ENCODE measurements around the gene GAS7.

GAS7 gene

GRCh38 chr17:10092595-10092994 lies 105.8 kb downstream of the GAS7 start:
- Histone ChIP-seq H3K9ac (ENCODE audit: low read length) (no peak overlapping the region), H2BK15ac (replicated peaks; ENCODE audit: low read depth) (no peak overlapping the region), H3K36me3 (ENCODE audit: control insufficient read depth, insufficient read depth, low read length) (no peaks in the 10 kb centered on the region), H3K79me2 (ENCODE audit: control insufficient read depth, insufficient read depth, low read length) (no peaks in the 10 kb centered on the region), H2BK120ac (ENCODE audit: low read depth, low read length) (no peak overlapping the region), H3K23ac (ENCODE audit: low read length) (no peak overlapping the region), H3K4me2 (ENCODE audit: low read length) (no peak overlapping the region), H3K27ac (ENCODE audit: low read depth, low read length) (no peak overlapping the region), H3K4me3 (ENCODE audit: low read length) (no peak overlapping the region), H3K79me1 (ENCODE audit: low read length) (peaks cover 2% of the 10 kb centered on the region), H4K8ac (ENCODE audit: low read depth, low read length) (no peak overlapping the region), H3K4ac (ENCODE audit: low read depth, low read length) (no peak overlapping the region), H4K5ac (ENCODE audit: low read length) (no peak overlapping the region), H3K56ac (ENCODE audit: low read length) (no peak overlapping the region), H2AK5ac (ENCODE audit: low read length) (no peak overlapping the region), H2BK5ac (ENCODE audit: low read length) (no peak overlapping the region), H3K4me1 (ENCODE audit: control insufficient read depth, low read depth, low read length) (no peaks in the 10 kb centered on the region), H3K18ac (ENCODE audit: low read length) (no peak overlapping the region), H3K27me3 (ENCODE audit: insufficient read depth, low read length, poor library complexity) (no peaks in the 10 kb centered on the region)
- no CpG with 5 or more reads among the region's 2 CpGs for WGBS (ENCODE audit: extremely low coverage, insufficient coverage, low lambda C conversion rate)
- DNase-seq: no peak

- Histone ChIP-seq H3K27me3 (ENCODE audit: insufficient read depth, low read length, poor library complexity) (no peaks in the 10 kb centered on the region), H3K4me1 (ENCODE audit: control insufficient read depth, low read depth, low read length) (peaks cover 4% of the 10 kb centered on the region), H2BK15ac (replicated peaks; ENCODE audit: low read depth) (no peak overlapping the region), H3K4ac (ENCODE audit: low read depth, low read length) (no peak overlapping the region), H3K36me3 (ENCODE audit: control insufficient read depth, insufficient read depth, low read length) (no peaks in the 10 kb centered on the region), H2AK5ac (ENCODE audit: low read length) (no peak overlapping the region), H3K79me1 (ENCODE audit: low read length) (peaks cover 2% of the 10 kb centered on the region), H3K9ac (ENCODE audit: low read length) (no peak overlapping the region), H3K56ac (ENCODE audit: low read length) (no peak overlapping the region), H3K4me2 (ENCODE audit: low read length) (no peak overlapping the region), H3K79me2 (ENCODE audit: control insufficient read depth, insufficient read depth, low read length) (no peaks in the 10 kb centered on the region), H4K8ac (ENCODE audit: low read depth, low read length) (no peak overlapping the region), H4K5ac (ENCODE audit: low read length) (no peak overlapping the region), H3K4me3 (ENCODE audit: low read length) (no peak overlapping the region), H3K18ac (ENCODE audit: low read length) (no peak overlapping the region), H3K27ac (ENCODE audit: low read depth, low read length) (no peak overlapping the region), H3K23ac (ENCODE audit: low read length) (no peak overlapping the region), H2BK5ac (ENCODE audit: low read length) (no peak overlapping the region), H2BK120ac (ENCODE audit: low read depth, low read length) (no peak overlapping the region)
- no peak for DNase-seq
- no CpG with 5 or more reads among the region's 5 CpGs for WGBS (ENCODE audit: extremely low coverage, insufficient coverage, low lambda C conversion rate)
These were observed 107.4 kb downstream of the GAS7 start for GRCh38 chr17:10091046-10091445.

GRCh38 chr17:10089196-10089804 lies 109.1 kb downstream of the GAS7 start:
- Histone ChIP-seq H3K27me3 (ENCODE audit: insufficient read depth, low read length, poor library complexity) (no peaks in the 10 kb centered on the region), H2BK15ac (replicated peaks; ENCODE audit: low read depth) (no peak overlapping the region), H3K36me3 (ENCODE audit: control insufficient read depth, insufficient read depth, low read length) (no peaks in the 10 kb centered on the region), H3K4me3 (ENCODE audit: low read length) (no peak overlapping the region), H3K56ac (ENCODE audit: low read length) (no peak overlapping the region), H3K4ac (ENCODE audit: low read depth, low read length) (no peak overlapping the region), H3K23ac (ENCODE audit: low read length) (no peak overlapping the region), H4K5ac (ENCODE audit: low read length) (no peak overlapping the region), H2BK5ac (ENCODE audit: low read length) (no peak overlapping the region), H3K18ac (ENCODE audit: low read length) (no peak overlapping the region), H3K4me2 (ENCODE audit: low read length) (no peak overlapping the region), H3K79me1 (ENCODE audit: low read length) (peaks cover 2% of the 10 kb centered on the region), H2BK120ac (ENCODE audit: low read depth, low read length) (no peak overlapping the region), H2AK5ac (ENCODE audit: low read length) (no peak overlapping the region), H3K79me2 (ENCODE audit: control insufficient read depth, insufficient read depth, low read length) (no peaks in the 10 kb centered on the region), H3K27ac (ENCODE audit: low read depth, low read length) (no peak overlapping the region), H3K4me1 (ENCODE audit: control insufficient read depth, low read depth, low read length) (peaks cover 4% of the 10 kb centered on the region), H4K8ac (ENCODE audit: low read depth, low read length) (no peak overlapping the region), H3K9ac (ENCODE audit: low read length) (no peak overlapping the region)
- WGBS (ENCODE audit: extremely low coverage, insufficient coverage, low lambda C conversion rate): no CpG with 5 or more reads among the region's 4 CpGs
- DNase-seq: no peak

- H2BK5ac ChIP-seq (ENCODE audit: low read length): no peak overlapping the region
These were observed 110.0 kb downstream of the GAS7 start for GRCh38 chr17:10088444-10088843.

GRCh38 chr17:10087355-10087754 lies 111.1 kb downstream of the GAS7 start:
- no CpG with 5 or more reads among the region's 3 CpGs for WGBS (ENCODE audit: extremely low coverage, insufficient coverage, low lambda C conversion rate)
- Histone ChIP-seq H3K23ac (ENCODE audit: low read length) (no peak overlapping the region), H3K56ac (ENCODE audit: low read length) (no peak overlapping the region), H3K79me2 (ENCODE audit: control insufficient read depth, insufficient read depth, low read length) (no peaks in the 10 kb centered on the region), H3K4me3 (ENCODE audit: low read length) (no peak overlapping the region), H3K27ac (ENCODE audit: low read depth, low read length) (no peak overlapping the region), H2AK5ac (ENCODE audit: low read length) (peak overlapping the region; percentile 18), H3K79me1 (ENCODE audit: low read length) (peaks cover 2% of the 10 kb centered on the region), H4K8ac (ENCODE audit: low read depth, low read length) (no peak overlapping the region), H3K4me2 (ENCODE audit: low read length) (no peak overlapping the region), H2BK120ac (ENCODE audit: low read depth, low read length) (no peak overlapping the region), H3K4me1 (ENCODE audit: control insufficient read depth, low read depth, low read length) (peaks cover 4% of the 10 kb centered on the region), H3K4ac (ENCODE audit: low read depth, low read length) (no peak overlapping the region), H3K9ac (ENCODE audit: low read length) (no peak overlapping the region), H3K36me3 (ENCODE audit: control insufficient read depth, insufficient read depth, low read length) (no peaks in the 10 kb centered on the region), H3K27me3 (ENCODE audit: insufficient read depth, low read length, poor library complexity) (no peaks in the 10 kb centered on the region), H2BK15ac (replicated peaks; ENCODE audit: low read depth) (no peak overlapping the region), H3K18ac (ENCODE audit: low read length) (no peak overlapping the region), H4K5ac (ENCODE audit: low read length) (no peak overlapping the region), H2BK5ac (ENCODE audit: low read length) (no peak overlapping the region)
- DNase-seq: no peak

More at GRCh38 chr17:10088444-10088843, 110.0 kb downstream of the GAS7 start:
- no peak overlapping the region for H2BK15ac ChIP-seq (replicated peaks; ENCODE audit: low read depth)
- WGBS (ENCODE audit: extremely low coverage, insufficient coverage, low lambda C conversion rate): no CpG with 5 or more reads among the region's 6 CpGs
- H3K27ac ChIP-seq (ENCODE audit: low read depth, low read length): no peak overlapping the region
- no peak overlapping the region for H4K5ac ChIP-seq (ENCODE audit: low read length)
- H3K4me2 ChIP-seq (ENCODE audit: low read length): no peak overlapping the region
- H2AK5ac ChIP-seq (ENCODE audit: low read length): no peak overlapping the region
- H3K27me3 ChIP-seq (ENCODE audit: insufficient read depth, low read length, poor library complexity): no peaks in the 10 kb centered on the region
- no peak overlapping the region for H3K23ac ChIP-seq (ENCODE audit: low read length)
- H3K4me3 ChIP-seq (ENCODE audit: low read length): no peak overlapping the region
- H2BK120ac ChIP-seq (ENCODE audit: low read depth, low read length): no peak overlapping the region
- H3K9ac ChIP-seq (ENCODE audit: low read length): no peak overlapping the region
- no peak for DNase-seq
- H3K56ac ChIP-seq (ENCODE audit: low read length): no peak overlapping the region
- H3K4me1 ChIP-seq (ENCODE audit: control insufficient read depth, low read depth, low read length): peaks cover 4% of the 10 kb centered on the region
- H3K36me3 ChIP-seq (ENCODE audit: control insufficient read depth, insufficient read depth, low read length): no peaks in the 10 kb centered on the region
- H4K8ac ChIP-seq (ENCODE audit: low read depth, low read length): no peak overlapping the region
- no peak overlapping the region for H3K4ac ChIP-seq (ENCODE audit: low read depth, low read length)
- no peaks in the 10 kb centered on the region for H3K79me2 ChIP-seq (ENCODE audit: control insufficient read depth, insufficient read depth, low read length)
- peaks cover 2% of the 10 kb centered on the region for H3K79me1 ChIP-seq (ENCODE audit: low read length)
- no peak overlapping the region for H3K18ac ChIP-seq (ENCODE audit: low read length)

GRCh38 chr17:10083864-10084263 lies 114.5 kb downstream of the GAS7 start:
- no peak overlapping the region for H3K23ac ChIP-seq (ENCODE audit: low read length)
- H3K4me2 ChIP-seq (ENCODE audit: low read length): no peak overlapping the region
- no peak overlapping the region for H4K8ac ChIP-seq (ENCODE audit: low read depth, low read length)
- WGBS (ENCODE audit: extremely low coverage, insufficient coverage, low lambda C conversion rate): no CpG with 5 or more reads among the region's 3 CpGs
- H3K4me3 ChIP-seq (ENCODE audit: low read length): no peak overlapping the region
- H2BK5ac ChIP-seq (ENCODE audit: low read length): no peak overlapping the region
- H3K18ac ChIP-seq (ENCODE audit: low read length): no peak overlapping the region
- no peak for DNase-seq
- no peaks in the 10 kb centered on the region for H3K27me3 ChIP-seq (ENCODE audit: insufficient read depth, low read length, poor library complexity)
- H2BK15ac ChIP-seq (replicated peaks; ENCODE audit: low read depth): no peak overlapping the region
- H2BK120ac ChIP-seq (ENCODE audit: low read depth, low read length): no peak overlapping the region
- no peak overlapping the region for H2AK5ac ChIP-seq (ENCODE audit: low read length)
- H3K56ac ChIP-seq (ENCODE audit: low read length): no peak overlapping the region
- no peak overlapping the region for H3K4ac ChIP-seq (ENCODE audit: low read depth, low read length)
- H3K79me1 ChIP-seq (ENCODE audit: low read length): peaks cover 1% of the 10 kb centered on the region
- no peak overlapping the region for H4K5ac ChIP-seq (ENCODE audit: low read length)
- no peak overlapping the region for H3K27ac ChIP-seq (ENCODE audit: low read depth, low read length)
- H3K9ac ChIP-seq (ENCODE audit: low read length): no peak overlapping the region
- H3K36me3 ChIP-seq (ENCODE audit: control insufficient read depth, insufficient read depth, low read length): no peaks in the 10 kb centered on the region
- no peaks in the 10 kb centered on the region for H3K79me2 ChIP-seq (ENCODE audit: control insufficient read depth, insufficient read depth, low read length)
- peaks cover 7% of the 10 kb centered on the region for H3K4me1 ChIP-seq (ENCODE audit: control insufficient read depth, low read depth, low read length)

Data from mesendoderm (in vitro differentiated cells).